H1 (cell line): ENCODE measurements around the gene PEX14. TPM values are rescaled to one million over a fixed set of nuclear protein-coding genes. Genes with fewer than 3 reads are reported as not detected.

Experiments
- CTCF ChIA-PET: fragments of 300-600 bp; sonication (Branson Sonifier 250); formaldehyde crosslinking; loops from one replicate; lab custom pipeline; 2021; ENCODE audit not compliant: partially characterized antibody; lab: Charles Lee
- POLR2A ChIA-PET: fragments of 300-600 bp; sonication (Branson Sonifier 250); formaldehyde crosslinking; loops from one replicate; lab custom pipeline; 2021; ENCODE audit warnings: inconsistent platforms; ENCODE audit not compliant: partially characterized antibody; lab: Charles Lee
- DNase-seq, 2 experiments: peaks; one replicate each; pipeline versions ENCODE4 v3.0.0 to v3.0.0-alpha.2; 2010 to 2022; ENCODE audit warnings: low spot score in 2 of 2, low read depth in 1 of 2, mixed read lengths in 1 of 2
- FAIRE-seq: peaks from 2 replicates; lab custom pipeline; 2011; peaks lifted over from hg19 to GRCh38; lab: Jason Lieb, UNC
- H2AFZ ChIP-seq: 2 replicates; pipeline ENCODE4 v1.8.1; 2012; ENCODE audit warnings: low read length, inconsistent platforms
- H2AK5ac ChIP-seq: 2 replicates; pipeline ENCODE4 v1.6.1; 2013; ENCODE audit warnings: low read depth, low read length
- H2BK120ac ChIP-seq: replicated peaks from 2 replicates; pipeline ENCODE3; 2013; ENCODE audit warnings: low read depth, low read length, inconsistent platforms
- H2BK12ac ChIP-seq: 2 replicates; pipeline ENCODE4 v1.6.1; 2013; ENCODE audit warnings: low read depth, low read length
- H2BK15ac ChIP-seq: 2 replicates; pipeline ENCODE4 v1.6.1; 2013; ENCODE audit warnings: low read length
- H2BK20ac ChIP-seq: 2 replicates; pipeline ENCODE4 v1.6.1; 2013; ENCODE audit warnings: low read length
- H2BK5ac ChIP-seq: 2 replicates; pipeline ENCODE4 v1.6.1; 2013; ENCODE audit warnings: low read depth, low read length
- H3K14ac ChIP-seq: 2 replicates; pipeline ENCODE4 v1.6.1; 2013; ENCODE audit warnings: inconsistent platforms; ENCODE audit not compliant: insufficient read length
- H3K18ac ChIP-seq: 2 replicates; pipeline ENCODE4 v1.6.1; 2013; ENCODE audit warnings: low read length; ENCODE audit errors: extremely low read depth
- H3K23ac ChIP-seq: 2 replicates; pipeline ENCODE4 v1.6.1; 2013; ENCODE audit warnings: inconsistent platforms; ENCODE audit not compliant: insufficient read length
- H3K23me2 ChIP-seq: 2 replicates; pipeline ENCODE4 v1.6.1; 2013; ENCODE audit warnings: low read depth, low read length
- H3K27ac ChIP-seq: 2 replicates; pipeline ENCODE4 v1.6.1; 2011; ENCODE audit warnings: low read depth, low read length, inconsistent platforms
- H3K27me3 ChIP-seq, 4 experiments: replicated peaks in 1 of 4; 1 replicate in 1 of 4; 2 replicates in 3 of 4; pipeline versions ENCODE4 v1.6.1 to v1.8.1; 2011 to 2013; ENCODE audit warnings: low read length in 3 of 4, mild to moderate bottlenecking in 3 of 4, inconsistent platforms in 2 of 4, mixed read lengths in 2 of 4, moderate library complexity in 1 of 4; ENCODE audit not compliant: control insufficient read depth in 3 of 4, insufficient read depth in 3 of 4; ENCODE audit errors: extremely low read depth in 1 of 4
- H3K36me3 ChIP-seq, 4 experiments: 2 replicates each; pipeline versions ENCODE4 v1.6.1 to v1.8.1; 2011 to 2013; ENCODE audit warnings: mild to moderate bottlenecking in 4 of 4, low read length in 3 of 4, moderate library complexity in 2 of 4, control low read depth in 1 of 4, inconsistent platforms in 1 of 4; ENCODE audit not compliant: insufficient read depth in 4 of 4, control insufficient read depth in 2 of 4
- H3K4ac ChIP-seq: replicated peaks from 2 replicates; pipeline ENCODE3; 2013; ENCODE audit warnings: low read length, low read depth, mixed read lengths, inconsistent platforms; ENCODE audit not compliant: insufficient read length
- H3K4me1 ChIP-seq, 4 experiments: replicated peaks in 1 of 4; 1 replicate in 1 of 4; 2 replicates in 3 of 4; pipeline versions ENCODE4 v1.6.1 to v1.8.1; 2011 to 2013; ENCODE audit warnings: low read length in 3 of 4, inconsistent platforms in 2 of 4, mixed read lengths in 1 of 4; ENCODE audit not compliant: insufficient read depth in 4 of 4, control insufficient read depth in 3 of 4
- H3K4me2 ChIP-seq, 2 experiments: 2 replicates each; pipeline versions ENCODE4 v1.6.1 to v1.8.1; 2011 to 2013; ENCODE audit warnings: low read depth in 2 of 2, low read length in 2 of 2, control low read depth in 1 of 2, inconsistent platforms in 1 of 2, mild to moderate bottlenecking in 1 of 2; ENCODE audit not compliant: insufficient read depth in 1 of 2
- H3K4me3 ChIP-seq, 4 experiments: fragments of 200-600, 300-600 bp in 1 of 4; sonication (generic), shearing (Covaris generic), sonication (Bioruptor Twin) in 1 of 4; 2 replicates each; pipeline versions ENCODE4 v1.5.1 to v1.8.1; 2011 to 2016; ENCODE audit warnings: low read length in 4 of 4, low read depth in 3 of 4, control low read depth in 2 of 4, inconsistent platforms in 2 of 4, mild to moderate bottlenecking in 2 of 4, mixed read lengths in 1 of 4, moderate library complexity in 1 of 4; ENCODE audit not compliant: insufficient read depth in 2 of 4; ENCODE audit errors: extremely low read depth in 1 of 4
- H3K56ac ChIP-seq: replicated peaks from 2 replicates; pipeline ENCODE3; 2013; ENCODE audit warnings: low read depth, mild to moderate bottlenecking, mixed read lengths, low read length, inconsistent platforms; ENCODE audit not compliant: insufficient read length
- H3K79me1 ChIP-seq: 2 replicates; pipeline ENCODE4 v1.6.1; 2013; ENCODE audit warnings: low read depth, low read length, control low read depth
- H3K79me2 ChIP-seq, 2 experiments: 2 replicates each; pipeline versions ENCODE4 v1.6.1 to v1.8.1; 2012 to 2013; ENCODE audit warnings: low read length in 2 of 2, mild to moderate bottlenecking in 2 of 2, inconsistent platforms in 1 of 2; ENCODE audit not compliant: insufficient read depth in 2 of 2, control insufficient read depth in 1 of 2
- H3K9ac ChIP-seq, 4 experiments: replicated peaks in 1 of 4; 1 replicate in 1 of 4; 2 replicates in 3 of 4; pipeline versions ENCODE4 v1.6.1 to v1.8.1; 2011 to 2013; ENCODE audit warnings: low read depth in 3 of 4, low read length in 3 of 4, control low read depth in 2 of 4, mild to moderate bottlenecking in 2 of 4, moderate library complexity in 2 of 4, inconsistent platforms in 1 of 4; ENCODE audit errors: extremely low read depth in 1 of 4
- H3K9me3 ChIP-seq, 2 experiments: 2 replicates each; pipeline versions ENCODE4 v1.6.1 to v1.8.1; 2012 to 2013; ENCODE audit warnings: mild to moderate bottlenecking in 2 of 2, moderate library complexity in 2 of 2, control low read depth in 1 of 2, inconsistent platforms in 1 of 2, low read depth in 1 of 2, low read length in 1 of 2, mixed read lengths in 1 of 2; ENCODE audit not compliant: insufficient read depth in 2 of 2
- H4K20me1 ChIP-seq, 2 experiments: replicated peaks in 1 of 2; 2 replicates each; pipeline versions ENCODE3 to v1.8.1; 2011 to 2013; ENCODE audit warnings: inconsistent platforms in 2 of 2, low read length in 2 of 2, mild to moderate bottlenecking in 1 of 2; ENCODE audit not compliant: insufficient read depth in 2 of 2, control insufficient read depth in 1 of 2
- H4K5ac ChIP-seq: 2 replicates; pipeline ENCODE4 v1.6.1; 2013; ENCODE audit warnings: low read length, low read depth, mixed read lengths, inconsistent platforms; ENCODE audit not compliant: insufficient read length
- H4K8ac ChIP-seq: 2 replicates; pipeline ENCODE4 v1.8.0; 2013; ENCODE audit warnings: mild to moderate bottlenecking, moderate library complexity, low read length, inconsistent platforms; ENCODE audit not compliant: insufficient read depth; ENCODE audit errors: extremely low read depth
- H4K91ac ChIP-seq: replicated peaks from 2 replicates; pipeline ENCODE3; 2013; ENCODE audit warnings: low read length, mixed read lengths, inconsistent platforms; ENCODE audit not compliant: insufficient read length
- EZH2 ChIP-seq: fragments of 200-600 bp; sonication (generic); IDR thresholded peaks from 2 replicates; pipeline ENCODE4 v1.7.1; 2012; ENCODE audit warnings: low read depth, mild to moderate bottlenecking, moderate library complexity, low read length, inconsistent platforms; ENCODE audit not compliant: severe bottlenecking
- ZNF274 ChIP-seq: IDR thresholded peaks from 2 replicates; pipeline ENCODE4 v1.7.0; 2012; ENCODE audit warnings: low read length, borderline replicate concordance; ENCODE audit errors: extremely low read depth
- WGBS, 2 experiments: shearing (Covaris generic) in 1 of 2; methylation state at CpG; one replicate each; pipeline versions ENCODE4 v1.1.6 to v1.1.7; 2013 to 2015; ENCODE audit warnings: low lambda C conversion rate in 2 of 2, mixed read lengths in 2 of 2, inconsistent platforms in 1 of 2, low coverage in 1 of 2, missing lambda C conversion rate in 1 of 2; ENCODE audit not compliant: insufficient replicate concordance in 2 of 2, insufficient coverage in 1 of 2, insufficient read length in 1 of 2; ENCODE audit errors: extremely low coverage in 1 of 2, missing lambda C conversion rate in 1 of 2; 5-methylcytosine and 5-hydroxymethylcytosine counted together
- polyA plus RNA-seq, 7 experiments: library from polyadenylated mRNA; depleted of rRNA in 3 of 7; stranded (reverse) in 5 of 7; unstranded in 2 of 7; fragments of >200 nt in 5 of 7; fragments of 200-250 nt in 2 of 7; gene quantifications; 1 replicate in 5 of 7; 2 replicates in 1 of 7; 4 replicates in 1 of 7; pipeline versions ENCODE4 v1.2.1 to v1.2.3, GENCODE V29; 2011 to 2013; ENCODE audit warnings: missing spikeins in 2 of 7, mixed read lengths in 2 of 7
- total RNA-seq: library from RNA; stranded (reverse); fragmentation: NEBNext Ultra II Directional; extraction: Animal tissue kit (Norgen Biotek cat#: 25700); gene quantifications from 2 replicates; pipeline ENCODE4 v1.2.1, GENCODE V29; 2021

The PEX14 gene
- total and polyA plus RNA-seq, 2 of the 8 experiments (the other 6 are each of a cell fraction or from before 2014, with no cell fraction given), result 13.0 to 19.8 TPM

DNA sequence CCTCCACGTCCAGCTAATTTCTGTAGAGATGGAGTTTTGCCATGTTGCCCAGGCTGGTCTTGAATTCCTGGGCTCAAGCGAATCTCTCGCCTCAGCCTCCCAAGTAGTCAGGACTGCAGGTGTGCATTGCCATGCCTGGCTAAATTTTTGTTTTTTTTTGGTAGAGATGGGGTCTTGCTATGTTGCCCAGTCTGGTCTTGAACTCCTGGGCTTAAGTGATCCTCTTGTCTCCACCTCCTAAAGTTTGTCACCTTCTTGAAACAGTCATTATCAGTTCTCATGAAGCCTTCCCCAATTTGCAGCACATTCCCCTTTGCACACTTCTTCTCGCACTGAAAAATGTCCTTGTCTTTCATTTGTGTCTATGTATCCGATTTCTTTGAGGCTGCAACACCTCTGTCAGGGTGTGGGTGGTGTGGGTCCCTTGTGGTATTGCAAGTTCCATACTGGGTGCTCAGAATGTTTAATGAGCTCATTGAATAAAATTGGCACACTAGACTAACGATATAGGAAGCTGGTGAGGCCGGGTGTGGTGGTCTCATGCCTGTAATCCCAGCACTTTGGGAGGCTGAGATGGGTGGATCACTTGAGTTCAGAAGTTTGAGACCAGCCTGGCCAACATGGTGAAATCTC, 27.8 kb upstream of the PEX14 start:
- Histone ChIP-seq H3K23ac (no peak overlapping the region), H4K8ac (no peak overlapping the region; the same call in 1 of the 2 replicates), H3K4me2 (no peak overlapping the region), H2BK5ac (no peak overlapping the region), H3K79me2 (no peaks in the 10 kb centered on the region), H2BK20ac (no peak overlapping the region), H3K14ac (no peak overlapping the region), H3K36me3 (peaks cover 0 to 4% (median 0%) of the 10 kb centered on the region in 4 experiments; a peak in 1 of 8 replicates), H4K20me1 (peaks cover 0 to 4% of the 10 kb centered on the region in 2 experiments), H3K9me3 (no peaks in the 10 kb centered on the region), H3K4me3 (no peak overlapping the region), H3K27me3 (no peaks in the 10 kb centered on the region; a peak in 1 of 7 replicates), H4K91ac (no peak overlapping the region), H2AFZ (no peak overlapping the region), H3K18ac (no peak overlapping the region), H4K5ac (no peak overlapping the region), H2BK12ac (no peak overlapping the region), H3K23me2 (no peaks in the 10 kb centered on the region), H2BK120ac (no peak overlapping the region), H3K79me1 (no peaks in the 10 kb centered on the region; the same call in 1 of the 2 replicates), H3K9ac (no peak overlapping the region), H2BK15ac (no peak overlapping the region), H3K4ac (no peak overlapping the region), H2AK5ac (no peak overlapping the region), H3K56ac (no peak overlapping the region), H3K4me1 (peaks cover 0 to 9% (median 5%) of the 10 kb centered on the region in 4 experiments; a peak in 5 of 7 replicates), H3K27ac (no peak overlapping the region)
- ChIA-PET POLR2A (interaction anchor here (0.6 to 2.5 kb wide), 5 partner anchors 10 to 1147 kb away, joined by 3 to 14 read pairs (median 6); partner anchors contain the start of gene CENPS), CTCF (interaction anchor here (0.7 to 0.9 kb wide), 3 partner anchors 16 to 1706 kb away, joined by 3 to 4 read pairs (median 3); no protein-coding TSS in a partner anchor)
- 90% methylated on average over 7 of the region's 7 CpGs; no CpG with 5 or more reads in 1 of the 2 experiments for WGBS, 2 experiments
- no peak for FAIRE-seq
- DNase-seq, result no peak
- TF ChIP-seq EZH2, result no peak
- TF ChIP-seq ZNF274, result no peak
